ENCODE data around the gene KIRREL1.

DNA sequence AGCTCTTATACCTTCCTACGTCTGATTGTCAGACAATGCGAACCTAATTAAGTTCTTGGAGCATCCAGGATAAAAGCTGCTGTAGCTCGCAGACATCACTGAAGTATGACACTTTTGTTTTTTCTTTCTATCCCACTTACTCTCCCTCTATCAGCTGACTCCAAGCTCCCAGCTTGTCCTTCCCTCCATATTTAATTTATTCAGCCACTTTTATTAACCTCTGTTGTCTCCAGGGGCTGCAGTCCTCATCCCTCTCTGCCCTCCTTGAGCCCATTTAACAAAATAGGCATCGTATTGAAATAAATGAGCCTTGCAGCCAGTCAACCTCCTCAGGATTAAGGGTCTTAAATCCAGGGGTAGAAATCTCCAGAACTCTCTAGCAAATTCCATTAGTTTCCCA lies 7.1 kb downstream of the KIRREL1 start:
- TF ChIP-seq, protein P1, sequence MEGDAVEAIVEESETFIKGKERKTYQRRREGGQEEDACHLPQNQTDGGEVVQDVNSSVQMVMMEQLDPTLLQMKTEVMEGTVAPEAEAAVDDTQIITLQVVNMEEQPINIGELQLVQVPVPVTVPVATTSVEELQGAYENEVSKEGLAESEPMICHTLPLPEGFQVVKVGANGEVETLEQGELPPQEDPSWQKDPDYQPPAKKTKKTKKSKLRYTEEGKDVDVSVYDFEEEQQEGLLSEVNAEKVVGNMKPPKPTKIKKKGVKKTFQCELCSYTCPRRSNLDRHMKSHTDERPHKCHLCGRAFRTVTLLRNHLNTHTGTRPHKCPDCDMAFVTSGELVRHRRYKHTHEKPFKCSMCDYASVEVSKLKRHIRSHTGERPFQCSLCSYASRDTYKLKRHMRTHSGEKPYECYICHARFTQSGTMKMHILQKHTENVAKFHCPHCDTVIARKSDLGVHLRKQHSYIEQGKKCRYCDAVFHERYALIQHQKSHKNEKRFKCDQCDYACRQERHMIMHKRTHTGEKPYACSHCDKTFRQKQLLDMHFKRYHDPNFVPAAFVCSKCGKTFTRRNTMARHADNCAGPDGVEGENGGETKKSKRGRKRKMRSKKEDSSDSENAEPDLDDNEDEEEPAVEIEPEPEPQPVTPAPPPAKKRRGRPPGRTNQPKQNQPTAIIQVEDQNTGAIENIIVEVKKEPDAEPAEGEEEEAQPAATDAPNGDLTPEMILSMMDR (IDR thresholded peaks at IDR 0.05; ENCODE audit: borderline replicate concordance, extremely low read depth, low read length, poor library complexity, severe bottlenecking): no peak
- no peak for TF ChIP-seq EZH2 (IDR thresholded peaks at IDR 0.05; ENCODE audit: borderline replicate concordance, low read depth, low read length, severe bottlenecking)
